Measurements from ENCODE around the gene PCDH1.

DNA sequence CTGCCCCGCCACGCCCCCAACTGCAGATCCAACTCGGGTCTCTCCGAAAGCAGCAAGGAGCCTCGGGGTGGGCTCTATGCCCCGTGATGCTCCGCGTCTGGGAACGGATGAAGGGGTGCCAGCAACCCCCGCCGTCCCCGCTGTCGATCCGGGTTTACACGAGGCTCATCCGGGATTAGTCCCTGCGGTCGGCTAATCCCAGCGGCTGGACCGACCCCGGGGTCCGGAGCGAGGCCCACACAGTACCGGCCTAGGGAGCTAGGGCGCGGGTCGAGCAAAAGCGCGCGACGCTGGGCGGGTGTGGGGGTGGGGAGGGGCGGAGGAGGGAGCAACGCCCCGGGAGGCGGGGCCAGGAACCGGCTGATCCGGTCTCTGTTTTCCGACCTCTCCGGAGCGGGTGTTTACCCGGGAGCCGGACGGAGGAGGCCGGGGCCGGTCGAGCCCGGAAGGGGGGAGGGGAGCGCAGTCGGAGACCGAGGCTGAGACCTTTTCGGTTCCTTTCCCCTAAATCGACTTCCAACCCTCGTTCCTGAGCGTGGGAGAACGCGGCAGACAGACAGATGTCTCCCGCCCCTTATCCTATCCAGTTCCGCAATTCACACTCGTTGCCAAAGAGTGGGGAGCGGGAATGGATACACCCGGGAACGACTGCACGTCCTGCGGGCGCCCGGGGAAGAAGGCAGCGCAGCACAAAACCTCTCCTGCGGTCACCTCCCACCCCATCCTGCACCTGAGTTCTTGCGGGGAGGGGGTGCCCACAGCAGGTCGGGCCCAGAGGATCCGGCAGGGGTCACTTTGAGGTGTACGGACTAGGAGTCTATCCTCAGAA lies 28.6 kb downstream of the PCDH1 start:
- TF ChIP-seq, protein P1, sequence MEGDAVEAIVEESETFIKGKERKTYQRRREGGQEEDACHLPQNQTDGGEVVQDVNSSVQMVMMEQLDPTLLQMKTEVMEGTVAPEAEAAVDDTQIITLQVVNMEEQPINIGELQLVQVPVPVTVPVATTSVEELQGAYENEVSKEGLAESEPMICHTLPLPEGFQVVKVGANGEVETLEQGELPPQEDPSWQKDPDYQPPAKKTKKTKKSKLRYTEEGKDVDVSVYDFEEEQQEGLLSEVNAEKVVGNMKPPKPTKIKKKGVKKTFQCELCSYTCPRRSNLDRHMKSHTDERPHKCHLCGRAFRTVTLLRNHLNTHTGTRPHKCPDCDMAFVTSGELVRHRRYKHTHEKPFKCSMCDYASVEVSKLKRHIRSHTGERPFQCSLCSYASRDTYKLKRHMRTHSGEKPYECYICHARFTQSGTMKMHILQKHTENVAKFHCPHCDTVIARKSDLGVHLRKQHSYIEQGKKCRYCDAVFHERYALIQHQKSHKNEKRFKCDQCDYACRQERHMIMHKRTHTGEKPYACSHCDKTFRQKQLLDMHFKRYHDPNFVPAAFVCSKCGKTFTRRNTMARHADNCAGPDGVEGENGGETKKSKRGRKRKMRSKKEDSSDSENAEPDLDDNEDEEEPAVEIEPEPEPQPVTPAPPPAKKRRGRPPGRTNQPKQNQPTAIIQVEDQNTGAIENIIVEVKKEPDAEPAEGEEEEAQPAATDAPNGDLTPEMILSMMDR (conservative IDR thresholded peaks at IDR 0.05 in 1 of 2, IDR thresholded peaks at IDR 0.05 in 1 of 2; ENCODE audit: extremely low read depth in 1 of 2, insufficient read depth in 1 of 2, low read depth in 1 of 2, low read length in 2 of 2), result peak in 1 of 2 donors; percentile 1
- no peak for TF ChIP-seq EZH2 (IDR thresholded peaks at IDR 0.05; ENCODE audit: borderline replicate concordance, low read length)
